DOHH2 (cell line): Measurements from ENCODE around the gene LRRC2.

Source experiments
- H3F3A ChIP-seq: fragments of 200-600 bp; sonication (generic), shearing (Covaris generic); 2 replicates; pipeline ENCODE4 v1.6.0; 2016; ENCODE audit warnings: antibody characterized with exemption, mild to moderate bottlenecking; ENCODE audit not compliant: control insufficient read depth, insufficient read depth
- H3K27ac ChIP-seq: fragments of 200-600 bp; sonication (generic); 2 replicates; pipeline ENCODE4 v1.5.1; 2014; ENCODE audit warnings: low read depth, mild to moderate bottlenecking, low read length, moderate library complexity
- H3K27me3 ChIP-seq: fragments of 200-600 bp; sonication (generic); 2 replicates; pipeline ENCODE4 v1.6.1; 2014; ENCODE audit warnings: mild to moderate bottlenecking, low read length, mixed read lengths; ENCODE audit not compliant: control insufficient read depth
- H3K36me3 ChIP-seq: fragments of 200-600 bp; sonication (generic); 2 replicates; pipeline ENCODE4 v1.6.1; 2014; ENCODE audit warnings: mild to moderate bottlenecking, low read length, moderate library complexity, mixed read lengths; ENCODE audit not compliant: control insufficient read depth
- H3K4me1 ChIP-seq: fragments of 200-600 bp; sonication (generic); 2 replicates; pipeline ENCODE4 v1.6.1; 2014; ENCODE audit warnings: mild to moderate bottlenecking, low read length, mixed read lengths; ENCODE audit not compliant: control insufficient read depth
- H3K4me2 ChIP-seq: fragments of 200-600 bp; sonication (generic); 2 replicates; pipeline ENCODE4 v1.6.0; 2014; ENCODE audit warnings: mild to moderate bottlenecking, low read length, moderate library complexity
- H3K4me3 ChIP-seq: fragments of 200-600 bp; sonication (generic); 2 replicates; pipeline ENCODE4 v1.5.1; 2014; ENCODE audit warnings: mild to moderate bottlenecking, low read length, mixed read lengths
- H3K79me2 ChIP-seq: fragments of 200-600 bp; sonication (generic); 2 replicates; pipeline ENCODE4 v1.6.1; 2014; ENCODE audit warnings: mild to moderate bottlenecking, low read length, mixed read lengths; ENCODE audit not compliant: control insufficient read depth
- H3K9me2 ChIP-seq: fragments of 200-600 bp; sonication (generic); replicated peaks from 2 replicates; pipeline ENCODE4 v1.6.1; 2014; ENCODE audit warnings: mild to moderate bottlenecking, low read length, mixed read lengths; ENCODE audit not compliant: control insufficient read depth
- H3K9me3 ChIP-seq: fragments of 200-600 bp; sonication (generic); 2 replicates; pipeline ENCODE4 v1.6.1; 2014; ENCODE audit warnings: antibody characterized with exemption, low read length, mixed read lengths; ENCODE audit not compliant: control insufficient read depth, insufficient read depth
- H4K20me1 ChIP-seq: fragments of 200-600 bp; sonication (generic); 2 replicates; pipeline ENCODE4 v1.6.0; 2014; ENCODE audit warnings: low read depth, mild to moderate bottlenecking, antibody characterized with exemption, low read length, moderate library complexity; ENCODE audit not compliant: control insufficient read depth, insufficient read depth
- CTCF ChIP-seq: fragments of 200-600 bp; sonication (generic); IDR thresholded peaks from one replicate; pipeline ENCODE4 v1.5.1; 2014; ENCODE audit warnings: antibody characterized with exemption, mild to moderate bottlenecking, low read depth, low read length; ENCODE audit not compliant: poor library complexity, severe bottlenecking
- EZH2phosphoT487 ChIP-seq: fragments of 200-600 bp; sonication (generic); IDR thresholded peaks from 2 replicates; pipeline ENCODE4 v1.6.1; 2017; ENCODE audit warnings: borderline replicate concordance, mild to moderate bottlenecking, antibody characterized with exemption, low read length, moderate library complexity, mixed read lengths

Gene LRRC2

GRCh38 chr3:46571684-46572083 lies 5.6 kb upstream of the LRRC2 start:
- no peaks in the 10 kb centered on the region for H3K79me2 ChIP-seq
- H3K27me3 ChIP-seq = no peaks in the 10 kb centered on the region
- H3K4me1 ChIP-seq = no peaks in the 10 kb centered on the region
- no peak overlapping the region for H3K4me2 ChIP-seq
- H3F3A ChIP-seq = no peaks in the 10 kb centered on the region
- no peaks in the 10 kb centered on the region for H3K36me3 ChIP-seq
- no peaks in the 10 kb centered on the region for H3K9me2 ChIP-seq
- H4K20me1 ChIP-seq = no peaks in the 10 kb centered on the region
- H3K4me3 ChIP-seq = no peak overlapping the region
- H3K27ac ChIP-seq = no peak overlapping the region
- no peaks in the 10 kb centered on the region; the same call in 1 of the 2 replicates for H3K9me3 ChIP-seq
- TF ChIP-seq EZH2phosphoT487 (no peak), CTCF (no peak)

GRCh38 chr3:46565607-46566039 lies 479 bp downstream of the LRRC2 start:
- TF ChIP-seq EZH2phosphoT487 (no peak), CTCF (no peak)
- Histone ChIP-seq H3K79me2 (no peaks in the 10 kb centered on the region), H3K27me3 (no peaks in the 10 kb centered on the region; the same call in 1 of the 2 replicates), H3K36me3 (no peaks in the 10 kb centered on the region), H3K4me3 (no peak overlapping the region; the same call in 1 of the 2 replicates), H3F3A (no peaks in the 10 kb centered on the region), H3K9me2 (no peaks in the 10 kb centered on the region), H3K27ac (no peak overlapping the region), H3K4me1 (peaks cover 10% of the 10 kb centered on the region), H4K20me1 (no peaks in the 10 kb centered on the region), H3K4me2 (peak overlapping the region; percentile 24; the same call in 1 of the 2 replicates), H3K9me3 (no peaks in the 10 kb centered on the region; the same call in 1 of the 2 replicates)

GRCh38 chr3:46565077-46565476 lies 1.0 kb downstream of the LRRC2 start:
- no peaks in the 10 kb centered on the region; the same call in 1 of the 2 replicates for H3K27me3 ChIP-seq
- no peaks in the 10 kb centered on the region; the same call in 1 of the 2 replicates for H3K9me3 ChIP-seq
- H3K27ac ChIP-seq = no peak overlapping the region
- no peaks in the 10 kb centered on the region for H3F3A ChIP-seq
- no peaks in the 10 kb centered on the region for H3K9me2 ChIP-seq
- no peaks in the 10 kb centered on the region for H4K20me1 ChIP-seq
- no peaks in the 10 kb centered on the region for H3K36me3 ChIP-seq
- no peak overlapping the region for H3K4me2 ChIP-seq
- H3K4me1 ChIP-seq = peaks cover 10% of the 10 kb centered on the region
- H3K79me2 ChIP-seq = no peaks in the 10 kb centered on the region
- no peak overlapping the region for H3K4me3 ChIP-seq
- no peak for TF ChIP-seq EZH2phosphoT487
- TF ChIP-seq CTCF = no peak
